Measurements from ENCODE around the gene IRF9. TPM values are rescaled to one million over a fixed set of nuclear protein-coding genes. Genes with fewer than 3 reads are reported as not detected.
A peak's percentile ranks its signal among the peaks of the same experiment; 100 is the strongest.

Gene IRF9
- total and polyA plus RNA-seq, 2 of the 13 experiments (the other 11 are each of a cell fraction or from before 2014, with no cell fraction given) = 14.9 to 49.7 TPM

DNA sequence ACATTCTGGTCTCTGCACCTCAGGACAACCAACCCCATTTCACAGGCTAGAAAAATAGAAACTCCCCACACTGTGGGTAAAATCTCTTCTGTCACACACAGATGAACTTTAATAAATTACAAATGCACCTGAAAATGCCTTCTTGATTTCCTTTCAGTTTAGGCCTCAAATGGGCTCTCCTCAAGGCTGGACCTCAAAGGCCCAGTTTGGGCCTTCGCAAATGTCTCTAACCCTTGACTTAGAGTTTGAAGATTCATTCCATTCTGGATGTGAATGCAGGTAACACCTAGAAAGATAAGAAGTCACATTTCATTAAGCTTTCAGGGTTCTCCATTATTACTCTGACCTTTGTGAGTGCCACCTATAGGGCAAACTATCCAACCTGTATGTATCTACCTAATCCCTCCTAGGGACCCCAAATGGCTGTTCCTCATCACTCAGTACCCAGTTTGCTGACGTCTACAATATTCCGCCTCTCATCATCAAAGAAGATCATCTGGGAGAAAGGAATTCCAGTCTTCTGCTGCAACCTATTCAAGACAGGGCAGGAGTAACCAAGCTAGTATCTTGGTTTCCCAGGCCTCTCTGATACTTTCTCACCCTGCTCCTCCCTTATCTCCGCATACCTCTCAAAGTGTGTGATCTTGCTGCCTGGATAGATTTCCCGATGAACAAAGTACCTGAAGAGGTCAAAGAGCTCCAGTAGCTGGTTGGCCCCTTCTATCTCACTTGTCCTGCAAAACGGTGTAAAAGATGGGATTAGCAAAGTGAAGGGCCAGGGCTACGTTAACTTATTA is 53.0 kb downstream of the IRF9 start (continued):
- TF ChIP-seq, protein P1, sequence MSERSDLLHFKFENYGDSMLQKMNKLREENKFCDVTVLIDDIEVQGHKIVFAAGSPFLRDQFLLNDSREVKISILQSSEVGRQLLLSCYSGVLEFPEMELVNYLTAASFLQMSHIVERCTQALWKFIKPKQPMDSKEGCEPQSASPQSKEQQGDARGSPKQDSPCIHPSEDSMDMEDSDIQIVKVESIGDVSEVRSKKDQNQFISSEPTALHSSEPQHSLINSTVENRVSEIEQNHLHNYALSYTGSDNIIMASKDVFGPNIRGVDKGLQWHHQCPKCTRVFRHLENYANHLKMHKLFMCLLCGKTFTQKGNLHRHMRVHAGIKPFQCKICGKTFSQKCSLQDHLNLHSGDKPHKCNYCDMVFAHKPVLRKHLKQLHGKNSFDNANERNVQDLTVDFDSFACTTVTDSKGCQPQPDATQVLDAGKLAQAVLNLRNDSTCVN (CRISPR knock-in tag; IDR thresholded peaks at IDR 0.05; ENCODE audit: borderline replicate concordance) = 0 out of 2 replicates have a peak, but pooled peaks have one; percentile 0

DNA sequence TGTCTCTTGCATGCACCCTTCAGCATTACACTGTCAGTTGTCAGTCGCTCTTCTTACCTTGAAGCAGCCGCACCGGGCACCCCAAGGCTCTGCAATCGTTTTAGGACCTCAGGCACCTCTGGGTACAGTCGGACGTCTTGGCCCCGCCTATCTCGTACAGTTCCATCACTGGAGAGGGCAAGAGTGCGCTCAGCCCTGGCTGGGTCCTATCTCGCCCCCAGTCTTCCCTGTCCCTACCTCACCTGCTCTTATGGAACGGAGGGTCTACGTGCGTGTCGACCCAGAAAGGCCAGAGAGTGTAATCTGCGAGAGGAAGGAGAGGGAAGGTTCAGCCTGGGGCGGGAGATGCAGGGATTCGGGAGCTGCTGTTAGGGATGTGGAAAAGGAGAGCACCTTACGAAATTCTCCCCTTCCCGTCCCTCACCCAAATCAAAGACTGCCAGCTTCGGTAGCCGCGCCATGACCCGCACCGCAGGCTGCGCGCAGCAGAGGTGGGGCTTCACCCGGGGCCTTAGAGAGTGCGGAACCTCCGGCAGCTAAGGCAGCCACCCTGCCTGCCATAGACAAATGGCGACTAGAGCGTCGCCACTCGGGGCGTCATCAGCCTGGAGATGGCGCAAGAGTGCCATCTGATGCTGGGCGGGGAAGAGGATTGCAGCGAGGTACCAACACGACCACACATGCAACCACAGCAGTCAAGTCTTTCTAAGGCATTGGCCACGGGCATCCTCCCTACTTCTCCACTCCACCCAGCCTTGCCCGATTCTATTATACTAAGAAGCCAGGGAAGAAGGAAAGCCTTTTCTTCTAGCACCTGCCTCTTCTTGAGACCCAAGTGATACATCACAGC is 54.7 kb downstream of the IRF9 start, which contains the start of gene MDP1:
Gene MDP1 (minus strand): TSS at position 572 of the 850 bp plus-strand sequence. CDS start 111 bp downstream, at position 461.
- in situ Hi-C loops (cut with HindIII; ENCODE audit: extremely low pct_ligation_motif_present, low pct_unique_long_range_greater_than_20kb) (no loop called here), intact Hi-C loops (cut with micrococcal nuclease; ENCODE audit: unreplicated experiment) (loop anchor here (1.0 to 2.0 kb wide), 4 partner anchors 17 to 82 kb away; partner anchors contain the start of genes GMPR2, NEDD8, RABGGTA and TINF2)
- Histone ChIP-seq H3K4me3 (replicated peaks in 1 of 3; ENCODE audit: insufficient read depth in 1 of 3, low read depth in 2 of 3, low read length in 3 of 3) (peak within 1 kb of the TSS; percentile 67 to 98 (median 81)), H3K27ac (ENCODE audit: extremely low read length, insufficient read depth, low read length) (peak within 1 kb of the TSS; percentile 72), H3K9ac (ENCODE audit: insufficient read depth, low read depth, low read length) (peak within 1 kb of the TSS; percentile 81), H2AFZ (ENCODE audit: low read length) (peak within 1 kb of the TSS; percentile 55), H3K79me2 (ENCODE audit: insufficient read depth, low read length) (peaks cover 17% of the 10 kb centered on the region), H4K20me1 (ENCODE audit: insufficient read depth, low read length) (no peaks in the 10 kb centered on the region), H3K4me1 (ENCODE audit: insufficient read depth, low read length) (peaks cover 39% of the 10 kb centered on the region), H3K27me3 (ENCODE audit: control insufficient read depth in 1 of 2, insufficient read depth in 2 of 2, low read length in 2 of 2) (no peaks in the 10 kb centered on the region; a peak in 1 of 5 replicates), H3K4me2 (ENCODE audit: low read depth, low read length) (peak within 1 kb of the TSS; percentile 93), H3K36me3 (replicated peaks in 1 of 2; ENCODE audit: control insufficient read depth in 1 of 2, insufficient read depth in 2 of 2, low read length in 2 of 2) (peaks cover 10 to 18% of the 10 kb centered on the region in 2 experiments; a peak in 4 of 5 replicates), H3K9me3 (ENCODE audit: low read length) (no peaks in the 10 kb centered on the region)
- ChIA-PET CTCF (ENCODE audit: low intra/inter-chr PET ratio, low total read pairs) (interaction anchor here (1.3 to 3.1 kb wide), 5 partner anchors 16 to 92 kb away, joined by 7 to 44 read pairs (median 10); partner anchors contain the start of genes CIDEB, GMPR2, NEDD8 and RABGGTA), POLR2A (interaction anchor here (0.6 to 8.1 kb wide), 32 partner anchors 9 to 1121 kb away, joined by 3 to 230 read pairs (median 6); partner anchors contain the start of genes ACIN1, C14orf119, CIDEB and DCAF11)
- WGBS (ENCODE audit: low lambda C conversion rate) = 1% methylated on average over 40 of the region's 40 CpGs
- peak; percentile 82 for FAIRE-seq
- BruUV-seq (replicated peaks) = TSS peak; percentile 32
- DNase-seq (ENCODE audit: low spot score) = peak; percentile 95
- peak; percentile 81 for ATAC-seq
- TF ChIP-seq ZNF777 (CRISPR knock-in tag; IDR thresholded peaks at IDR 0.05) = peak; percentile 75
- peak; percentile 85; the same call in 1 of the 2 replicates for TF ChIP-seq ZNF333 (CRISPR knock-in tag; IDR thresholded peaks at IDR 0.05; ENCODE audit: borderline replicate concordance)
- TF ChIP-seq ZNF644 (CRISPR knock-in tag; IDR thresholded peaks at IDR 0.05; ENCODE audit: low read depth) = peak; percentile 92
- TF ChIP-seq, protein P2, sequence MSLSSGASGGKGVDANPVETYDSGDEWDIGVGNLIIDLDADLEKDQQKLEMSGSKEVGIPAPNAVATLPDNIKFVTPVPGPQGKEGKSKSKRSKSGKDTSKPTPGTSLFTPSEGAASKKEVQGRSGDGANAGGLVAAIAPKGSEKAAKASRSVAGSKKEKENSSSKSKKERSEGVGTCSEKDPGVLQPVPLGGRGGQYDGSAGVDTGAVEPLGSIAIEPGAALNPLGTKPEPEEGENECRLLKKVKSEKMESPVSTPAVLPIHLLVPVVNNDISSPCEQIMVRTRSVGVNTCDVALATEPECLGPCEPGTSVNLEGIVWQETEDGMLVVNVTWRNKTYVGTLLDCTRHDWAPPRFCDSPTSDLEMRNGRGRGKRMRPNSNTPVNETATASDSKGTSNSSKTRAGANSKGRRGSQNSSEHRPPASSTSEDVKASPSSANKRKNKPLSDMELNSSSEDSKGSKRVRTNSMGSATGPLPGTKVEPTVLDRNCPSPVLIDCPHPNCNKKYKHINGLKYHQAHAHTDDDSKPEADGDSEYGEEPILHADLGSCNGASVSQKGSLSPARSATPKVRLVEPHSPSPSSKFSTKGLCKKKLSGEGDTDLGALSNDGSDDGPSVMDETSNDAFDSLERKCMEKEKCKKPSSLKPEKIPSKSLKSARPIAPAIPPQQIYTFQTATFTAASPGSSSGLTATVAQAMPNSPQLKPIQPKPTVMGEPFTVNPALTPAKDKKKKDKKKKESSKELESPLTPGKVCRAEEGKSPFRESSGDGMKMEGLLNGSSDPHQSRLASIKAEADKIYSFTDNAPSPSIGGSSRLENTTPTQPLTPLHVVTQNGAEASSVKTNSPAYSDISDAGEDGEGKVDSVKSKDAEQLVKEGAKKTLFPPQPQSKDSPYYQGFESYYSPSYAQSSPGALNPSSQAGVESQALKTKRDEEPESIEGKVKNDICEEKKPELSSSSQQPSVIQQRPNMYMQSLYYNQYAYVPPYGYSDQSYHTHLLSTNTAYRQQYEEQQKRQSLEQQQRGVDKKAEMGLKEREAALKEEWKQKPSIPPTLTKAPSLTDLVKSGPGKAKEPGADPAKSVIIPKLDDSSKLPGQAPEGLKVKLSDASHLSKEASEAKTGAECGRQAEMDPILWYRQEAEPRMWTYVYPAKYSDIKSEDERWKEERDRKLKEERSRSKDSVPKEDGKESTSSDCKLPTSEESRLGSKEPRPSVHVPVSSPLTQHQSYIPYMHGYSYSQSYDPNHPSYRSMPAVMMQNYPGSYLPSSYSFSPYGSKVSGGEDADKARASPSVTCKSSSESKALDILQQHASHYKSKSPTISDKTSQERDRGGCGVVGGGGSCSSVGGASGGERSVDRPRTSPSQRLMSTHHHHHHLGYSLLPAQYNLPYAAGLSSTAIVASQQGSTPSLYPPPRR (CRISPR knock-in tag; IDR thresholded peaks at IDR 0.05; ENCODE audit: borderline replicate concordance) = peak; percentile 89; the same call in 1 of the 2 replicates
- TF ChIP-seq ZNF460 (CRISPR knock-in tag; IDR thresholded peaks at IDR 0.05; ENCODE audit: borderline replicate concordance) = no peak
- TF ChIP-seq, protein P3, sequence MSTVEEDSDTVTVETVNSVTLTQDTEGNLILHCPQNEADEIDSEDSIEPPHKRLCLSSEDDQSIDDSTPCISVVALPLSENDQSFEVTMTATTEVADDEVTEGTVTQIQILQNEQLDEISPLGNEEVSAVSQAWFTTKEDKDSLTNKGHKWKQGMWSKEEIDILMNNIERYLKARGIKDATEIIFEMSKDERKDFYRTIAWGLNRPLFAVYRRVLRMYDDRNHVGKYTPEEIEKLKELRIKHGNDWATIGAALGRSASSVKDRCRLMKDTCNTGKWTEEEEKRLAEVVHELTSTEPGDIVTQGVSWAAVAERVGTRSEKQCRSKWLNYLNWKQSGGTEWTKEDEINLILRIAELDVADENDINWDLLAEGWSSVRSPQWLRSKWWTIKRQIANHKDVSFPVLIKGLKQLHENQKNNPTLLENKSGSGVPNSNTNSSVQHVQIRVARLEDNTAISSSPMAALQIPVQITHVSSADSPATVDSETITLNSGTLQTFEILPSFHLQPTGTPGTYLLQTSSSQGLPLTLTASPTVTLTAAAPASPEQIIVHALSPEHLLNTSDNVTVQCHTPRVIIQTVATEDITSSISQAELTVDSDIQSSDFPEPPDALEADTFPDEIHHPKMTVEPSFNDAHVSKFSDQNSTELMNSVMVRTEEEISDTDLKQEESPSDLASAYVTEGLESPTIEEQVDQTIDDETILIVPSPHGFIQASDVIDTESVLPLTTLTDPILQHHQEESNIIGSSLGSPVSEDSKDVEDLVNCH (CRISPR knock-in tag; IDR thresholded peaks at IDR 0.05) = peak; percentile 55; the same call in 1 of the 2 replicates
- TF ChIP-seq ZNF747 (CRISPR knock-in tag; IDR thresholded peaks at IDR 0.05; ENCODE audit: borderline replicate concordance) = peak; percentile 90; the same call in 1 of the 2 replicates
- no peak for TF ChIP-seq ZNF878 (CRISPR knock-in tag; IDR thresholded peaks at IDR 0.05)
- 0 out of 2 replicates have a peak, but pooled peaks have one; percentile 13 for TF ChIP-seq MTA3 (CRISPR knock-in tag; IDR thresholded peaks at IDR 0.05)

Data from HepG2 (cell line).